Mammary epithelial cell (primary cell): Measurements from ENCODE around the gene LTK.

Experiments
- CTCF ChIP-seq, 2 donors: IDR thresholded peaks in 1 of 2; conservative IDR thresholded peaks in 1 of 2; 2 replicates each; pipeline ENCODE4 v1.5.1; 2011 to 2012; ENCODE audit warnings: inconsistent platforms in 2 of 2, low read length in 2 of 2, mild to moderate bottlenecking in 2 of 2, control low read depth in 1 of 2, low read depth in 1 of 2; ENCODE audit not compliant: insufficient read depth in 1 of 2; ENCODE audit errors: extremely low read depth in 1 of 2
- EZH2 ChIP-seq: IDR thresholded peaks from 2 replicates; pipeline ENCODE4 v1.6.1; 2012; ENCODE audit warnings: low read length, inconsistent platforms, borderline replicate concordance

GRCh38 chr15:41498657-41499056 is 15.0 kb downstream of the LTK start:
- TF ChIP-seq CTCF (conservative IDR thresholded peaks at IDR 0.05 in 1 of 2, IDR thresholded peaks at IDR 0.05 in 1 of 2; ENCODE audit: extremely low read depth in 1 of 2, insufficient read depth in 1 of 2, low read depth in 1 of 2, low read length in 2 of 2) (no peak), EZH2 (no peak)
